DND-41 (cell line): ENCODE measurements around the gene TMEM204.

Experiments used
- ATAC-seq: fragments of 200-7000 bp; cut with Tn5 transposase; 3 replicates; pipeline ENCODE4 v1.9.1; 2021; ENCODE audit warnings: low read depth; ENCODE audit not compliant: insufficient read depth
- DNase-seq: peaks from one replicate; pipeline ENCODE4 v3.0.0-alpha.2; 2020
- H2AFZ ChIP-seq: 2 replicates; pipeline ENCODE4 v1.6.0; 2012; ENCODE audit warnings: low read depth, low read length
- H3K27ac ChIP-seq: 2 replicates; pipeline ENCODE4 v1.5.1; 2012; ENCODE audit warnings: low read length, inconsistent platforms
- H3K27me3 ChIP-seq: fragments of 200-600 bp; sonication (generic); 2 replicates; pipeline ENCODE4 v1.6.0; 2012; ENCODE audit warnings: low read length, mild to moderate bottlenecking, inconsistent platforms; ENCODE audit not compliant: insufficient read depth, poor library complexity
- H3K36me3 ChIP-seq: 2 replicates; pipeline ENCODE4 v1.5.1; 2012; ENCODE audit warnings: low read length, inconsistent platforms; ENCODE audit not compliant: insufficient read depth
- H3K4me1 ChIP-seq: 2 replicates; pipeline ENCODE4 v1.5.1; 2012; ENCODE audit warnings: mild to moderate bottlenecking, low read length; ENCODE audit not compliant: insufficient read depth
- H3K4me2 ChIP-seq: 2 replicates; pipeline ENCODE4 v1.6.0; 2012; ENCODE audit warnings: mild to moderate bottlenecking, moderate library complexity, low read length, inconsistent platforms; ENCODE audit not compliant: insufficient read depth
- H3K4me3 ChIP-seq, 2 experiments: fragments of 200-600 bp in 1 of 2; shearing (Covaris generic) in 1 of 2; 2 replicates each; pipeline ENCODE4 v1.5.1; 2012 to 2016; ENCODE audit warnings: inconsistent platforms in 2 of 2, low read length in 2 of 2, mild to moderate bottlenecking in 2 of 2, low read depth in 1 of 2, moderate library complexity in 1 of 2
- H3K79me2 ChIP-seq: 2 replicates; pipeline ENCODE4 v1.6.0; 2012; ENCODE audit warnings: low read length, inconsistent platforms; ENCODE audit not compliant: insufficient read depth
- H3K9ac ChIP-seq: 2 replicates; pipeline ENCODE4 v1.6.0; 2012; ENCODE audit warnings: low read depth, mild to moderate bottlenecking, inconsistent platforms, low read length, moderate library complexity
- H3K9me3 ChIP-seq: 2 replicates; pipeline ENCODE4 v1.5.1; 2012; ENCODE audit warnings: low read length, moderate library complexity, mild to moderate bottlenecking, inconsistent platforms; ENCODE audit not compliant: insufficient read depth, severe bottlenecking
- H4K20me1 ChIP-seq: 2 replicates; pipeline ENCODE4 v1.6.0; 2012; ENCODE audit warnings: low read length; ENCODE audit not compliant: insufficient read depth
- EZH2 ChIP-seq: IDR thresholded peaks from 3 replicates; pipeline ENCODE4 v1.6.1; 2012; ENCODE audit warnings: borderline replicate concordance, low read depth, mild to moderate bottlenecking, moderate library complexity, low read length, inconsistent platforms; ENCODE audit not compliant: severe bottlenecking
- TF ChIP-seq, protein P1 (sequence below): IDR thresholded peaks from 2 replicates; pipeline ENCODE4 v1.5.1; 2012; ENCODE audit warnings: borderline replicate concordance, low read length, moderate library complexity, mild to moderate bottlenecking; ENCODE audit not compliant: poor library complexity, severe bottlenecking; ENCODE audit errors: extremely low read depth

The TMEM204 gene

DNA sequence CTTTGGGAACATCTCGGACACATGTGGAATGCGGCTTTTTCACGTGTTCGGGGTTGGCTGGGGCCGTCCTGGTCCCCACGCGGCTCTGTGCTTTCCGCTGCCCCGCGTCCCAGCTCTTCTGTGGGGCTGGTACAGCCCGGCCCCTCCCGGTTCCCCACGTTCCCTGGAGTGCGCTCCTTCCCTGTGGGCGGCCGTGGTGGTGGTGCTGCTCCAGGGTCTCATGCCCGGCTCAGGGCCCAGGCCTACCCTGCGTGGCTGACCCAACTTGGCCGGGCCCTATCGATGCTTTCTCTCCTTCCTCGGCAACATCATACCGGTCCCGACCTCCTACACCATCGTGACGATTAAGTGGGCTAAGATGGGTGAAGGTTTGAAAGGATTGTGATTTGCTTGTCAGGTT is 37.0 kb upstream of the TMEM204 start:
- Histone ChIP-seq H3K4me3 (no peak overlapping the region), H3K4me2 (no peak overlapping the region), H3K4me1 (peaks cover 32% of the 10 kb centered on the region), H3K79me2 (peaks cover 45% of the 10 kb centered on the region), H3K36me3 (peaks cover 74% of the 10 kb centered on the region), H3K27me3 (no peaks in the 10 kb centered on the region), H3K27ac (no peak overlapping the region), H3K9me3 (no peaks in the 10 kb centered on the region), H3K9ac (no peak overlapping the region), H2AFZ (no peak overlapping the region), H4K20me1 (peaks cover 32% of the 10 kb centered on the region)
- no peak for DNase-seq
- no peak for ATAC-seq
- TF ChIP-seq EZH2, result no peak
- TF ChIP-seq, protein P1, sequence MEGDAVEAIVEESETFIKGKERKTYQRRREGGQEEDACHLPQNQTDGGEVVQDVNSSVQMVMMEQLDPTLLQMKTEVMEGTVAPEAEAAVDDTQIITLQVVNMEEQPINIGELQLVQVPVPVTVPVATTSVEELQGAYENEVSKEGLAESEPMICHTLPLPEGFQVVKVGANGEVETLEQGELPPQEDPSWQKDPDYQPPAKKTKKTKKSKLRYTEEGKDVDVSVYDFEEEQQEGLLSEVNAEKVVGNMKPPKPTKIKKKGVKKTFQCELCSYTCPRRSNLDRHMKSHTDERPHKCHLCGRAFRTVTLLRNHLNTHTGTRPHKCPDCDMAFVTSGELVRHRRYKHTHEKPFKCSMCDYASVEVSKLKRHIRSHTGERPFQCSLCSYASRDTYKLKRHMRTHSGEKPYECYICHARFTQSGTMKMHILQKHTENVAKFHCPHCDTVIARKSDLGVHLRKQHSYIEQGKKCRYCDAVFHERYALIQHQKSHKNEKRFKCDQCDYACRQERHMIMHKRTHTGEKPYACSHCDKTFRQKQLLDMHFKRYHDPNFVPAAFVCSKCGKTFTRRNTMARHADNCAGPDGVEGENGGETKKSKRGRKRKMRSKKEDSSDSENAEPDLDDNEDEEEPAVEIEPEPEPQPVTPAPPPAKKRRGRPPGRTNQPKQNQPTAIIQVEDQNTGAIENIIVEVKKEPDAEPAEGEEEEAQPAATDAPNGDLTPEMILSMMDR, result no peak

DNA sequence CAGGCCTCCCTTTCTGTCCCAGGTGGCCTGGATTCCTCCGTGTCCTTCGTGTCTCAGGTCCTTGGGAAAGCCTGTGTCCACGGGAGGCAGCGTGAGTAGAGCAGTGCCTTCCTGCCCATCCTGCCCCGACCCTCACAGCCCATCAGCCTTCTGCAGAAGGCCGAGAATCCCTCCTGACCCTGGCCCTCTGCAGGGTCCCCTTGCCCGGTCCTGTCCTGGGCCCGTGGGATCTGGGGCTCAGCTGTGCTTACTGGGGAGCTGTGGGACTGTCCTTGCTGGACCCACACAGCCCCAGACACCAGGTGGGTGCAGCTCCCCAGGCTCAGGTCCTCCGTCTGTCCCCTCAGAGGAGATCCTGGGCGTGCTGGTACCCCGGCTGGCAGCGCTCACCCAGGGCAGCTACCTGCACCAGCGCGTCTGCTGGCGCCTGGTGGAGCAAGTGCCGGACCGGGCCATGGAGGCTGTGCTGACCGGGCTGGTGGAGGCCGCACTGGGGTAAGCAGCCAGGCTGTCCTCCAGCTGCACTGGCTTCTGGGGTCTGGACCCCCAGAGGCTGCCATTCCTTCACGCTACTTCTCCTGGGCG is 36.4 kb upstream of the TMEM204 start:
- no peak overlapping the region for H3K27ac ChIP-seq
- no peak overlapping the region for H3K9ac ChIP-seq
- no peaks in the 10 kb centered on the region for H3K27me3 ChIP-seq
- no peak for TF ChIP-seq EZH2
- TF ChIP-seq, protein P1, result no peak
- peaks cover 32% of the 10 kb centered on the region for H4K20me1 ChIP-seq
- peaks cover 45% of the 10 kb centered on the region for H3K79me2 ChIP-seq
- peaks cover 81% of the 10 kb centered on the region for H3K36me3 ChIP-seq
- DNase-seq, result no peak
- no peak overlapping the region for H3K4me2 ChIP-seq
- no peak overlapping the region for H2AFZ ChIP-seq
- ATAC-seq, result no peak
- H3K4me1 ChIP-seq, result peaks cover 31% of the 10 kb centered on the region
- no peaks in the 10 kb centered on the region for H3K9me3 ChIP-seq
- no peak overlapping the region for H3K4me3 ChIP-seq

DNA sequence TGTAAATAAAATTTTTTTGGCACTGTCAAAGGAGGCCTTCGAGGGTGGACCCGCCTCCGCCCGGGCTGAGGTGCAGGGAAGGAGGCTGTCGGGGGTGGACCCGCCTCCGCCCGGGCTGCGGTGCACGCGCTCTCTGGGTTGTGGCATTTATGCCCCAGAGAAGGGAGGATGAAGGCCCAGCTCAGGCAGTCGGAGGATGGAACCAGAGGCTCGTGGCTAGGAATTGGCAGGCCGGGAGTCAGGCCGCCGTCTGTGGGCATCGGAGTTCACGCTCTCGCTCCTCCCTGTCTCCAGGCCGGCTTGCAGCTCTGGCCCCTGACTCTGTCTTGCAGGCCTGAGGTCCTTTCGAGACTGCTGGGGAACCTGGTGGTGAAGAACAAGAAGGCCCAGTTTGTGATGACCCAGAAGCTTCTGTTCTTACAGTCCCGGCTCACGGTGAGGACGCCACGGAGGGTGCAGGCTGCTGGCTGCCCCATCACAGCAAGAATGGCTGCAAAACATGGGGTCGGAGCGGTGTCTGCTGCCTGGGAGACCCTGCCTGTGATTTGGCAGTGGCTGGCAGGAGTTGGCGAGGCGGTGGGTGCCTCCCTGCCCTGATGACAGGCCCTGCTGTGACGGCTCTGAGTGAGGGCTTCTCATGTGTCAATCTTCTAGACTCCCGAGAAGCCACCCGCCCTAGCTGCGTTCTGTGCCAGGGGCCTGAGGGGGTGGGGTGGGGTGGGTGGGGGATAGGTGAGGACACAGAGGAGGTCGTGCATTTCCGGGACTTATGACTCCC is 34.4 kb upstream of the TMEM204 start:
- Histone ChIP-seq H3K79me2 (peaks cover 37% of the 10 kb centered on the region), H4K20me1 (peaks cover 35% of the 10 kb centered on the region), H3K4me1 (peaks cover 18% of the 10 kb centered on the region), H3K9me3 (no peaks in the 10 kb centered on the region), H3K9ac (no peak overlapping the region), H3K4me2 (no peak overlapping the region), H2AFZ (no peak overlapping the region), H3K4me3 (no peak overlapping the region), H3K27me3 (no peaks in the 10 kb centered on the region), H3K36me3 (peaks cover 92% of the 10 kb centered on the region), H3K27ac (no peak overlapping the region)
- ATAC-seq, result no peak
- DNase-seq, result no peak
- TF ChIP-seq, protein P1, result no peak
- TF ChIP-seq EZH2, result no peak
